ENCODE results near the gene OSBPL2. TPM values are rescaled to one million over a fixed set of nuclear protein-coding genes. Genes with fewer than 3 reads are reported as not detected.

Gene OSBPL2
- total and polyA plus RNA-seq, 4 experiments from 2014 or later, result 14.8 to 84.4 (median 49.1) TPM

DNA sequence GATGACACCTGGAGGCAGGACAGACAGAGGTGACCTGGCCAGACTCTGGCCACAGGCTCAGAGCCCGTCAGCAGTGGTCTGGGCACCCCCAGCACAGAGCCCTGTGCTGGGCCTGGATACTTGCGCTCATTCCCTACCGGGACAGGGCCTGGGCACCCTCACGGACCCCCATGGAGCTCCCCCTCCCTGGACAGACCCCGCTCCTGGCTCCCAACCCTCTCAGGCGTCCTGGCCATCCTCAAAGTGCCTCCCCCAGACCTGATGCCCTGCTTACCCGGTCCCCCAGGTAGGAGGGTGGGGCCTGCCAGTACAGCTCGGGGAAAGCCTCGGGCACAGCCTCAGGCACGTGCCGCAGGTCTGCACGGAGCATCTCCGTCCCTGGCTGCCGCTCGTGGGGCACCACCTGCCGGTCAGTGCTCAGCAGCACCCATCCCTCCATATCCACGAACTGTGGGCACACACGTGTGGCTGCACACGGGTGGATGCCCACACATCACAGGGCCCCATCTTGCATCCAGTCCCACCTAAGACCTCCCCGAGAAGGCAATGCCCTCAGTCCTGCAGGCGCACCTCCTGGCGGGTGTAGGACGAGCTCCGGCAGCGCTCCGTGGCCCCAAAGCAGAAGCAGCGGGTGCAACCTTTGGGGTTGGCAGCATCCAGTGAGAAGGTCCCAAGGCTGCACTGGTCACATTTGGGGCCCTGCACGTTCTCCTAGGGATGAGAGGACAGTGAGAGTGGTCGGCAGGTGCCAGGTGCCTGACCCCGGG is 88.8 kb downstream of the OSBPL2 start:
- peak in 1 of 5 donors; percentile 25 for DNase-seq
- Histone ChIP-seq H3K36me3 (ENCODE audit: insufficient read depth, low read length) (no peaks in the 10 kb centered on the region), H3K4me3 (ENCODE audit: low read length in 2 of 2) (no peak overlapping the region), H3K4me1 (ENCODE audit: insufficient read depth, low read length) (no peaks in the 10 kb centered on the region), H3K27me3 (ENCODE audit: insufficient read depth, low read length) (no peaks in the 10 kb centered on the region), H3K9me3 (ENCODE audit: control insufficient read depth in 1 of 2, low read length in 2 of 2) (no peaks in the 10 kb centered on the region), H3K27ac (ENCODE audit: low read depth, low read length) (no peak overlapping the region)
- Mint-ChIP-seq H3K36me3 (no peaks in the 10 kb centered on the region), H3K4me1 (peaks cover 0 to 2% (median 0%) of the 10 kb centered on the region in 4 donors), H3K27ac (no peak overlapping the region), H3K9me3 (peaks cover 0 to 2% (median 0%) of the 10 kb centered on the region in 8 donors), H3K4me3 (no peak overlapping the region), H3K27me3 (no peaks in the 10 kb centered on the region)
- ChIA-PET POLR2A (ENCODE audit: partially characterized antibody) (no interaction called here), CTCF (ENCODE audit: partially characterized antibody) (no interaction called here)
- intact Hi-C loops (cut with micrococcal nuclease), result no loop called here

DNA sequence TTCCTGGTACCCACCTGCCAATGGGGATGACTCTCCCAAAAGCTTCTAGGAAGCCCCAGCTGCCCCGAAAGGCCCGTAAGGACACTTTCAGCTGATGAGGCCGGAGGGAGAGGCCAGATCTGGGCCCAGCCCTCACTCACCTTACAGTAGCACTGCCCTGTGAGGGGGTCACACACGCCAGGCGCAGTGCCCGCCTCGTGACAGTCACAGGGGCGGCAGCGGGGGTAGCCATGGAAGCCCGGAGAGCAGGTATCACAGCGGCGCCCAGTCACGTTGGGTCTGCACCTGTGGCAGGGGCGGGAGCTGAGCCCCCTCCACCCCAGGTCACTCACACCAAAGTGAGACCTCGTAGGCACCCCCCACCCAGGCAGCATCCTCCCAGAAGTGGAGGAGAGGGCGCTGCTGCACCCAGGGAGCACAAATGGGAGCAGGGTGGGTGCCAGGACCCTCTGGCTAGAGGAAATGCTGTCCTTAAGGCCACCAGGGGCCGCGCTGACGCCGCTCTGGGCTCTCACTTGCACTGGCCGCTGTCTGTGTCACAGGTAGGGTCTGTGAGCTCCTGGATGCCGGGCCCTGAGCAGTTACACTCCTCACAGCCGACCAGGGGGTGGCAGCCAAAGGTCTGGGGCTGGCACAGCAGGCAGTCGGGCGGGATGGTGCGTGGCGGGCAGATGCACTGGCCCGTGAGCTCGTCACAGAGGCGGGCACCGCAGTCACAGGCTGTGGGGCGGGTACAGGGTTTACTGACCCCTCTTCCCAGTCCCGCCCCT is 89.6 kb downstream of the OSBPL2 start:
- Mint-ChIP-seq H3K4me3 (no peak overlapping the region), H3K36me3 (no peaks in the 10 kb centered on the region), H3K9me3 (peaks cover 0 to 2% (median 0%) of the 10 kb centered on the region in 8 donors), H3K27me3 (no peaks in the 10 kb centered on the region), H3K4me1 (peaks cover 0 to 2% (median 0%) of the 10 kb centered on the region in 4 donors), H3K27ac (no peak overlapping the region)
- Histone ChIP-seq H3K27me3 (ENCODE audit: insufficient read depth, low read length) (no peaks in the 10 kb centered on the region), H3K36me3 (ENCODE audit: insufficient read depth, low read length) (no peaks in the 10 kb centered on the region), H3K27ac (ENCODE audit: low read depth, low read length) (no peak overlapping the region), H3K4me3 (ENCODE audit: low read length in 2 of 2) (no peak overlapping the region), H3K4me1 (ENCODE audit: insufficient read depth, low read length) (no peaks in the 10 kb centered on the region), H3K9me3 (ENCODE audit: control insufficient read depth in 1 of 2, low read length in 2 of 2) (no peaks in the 10 kb centered on the region)
- intact Hi-C loops (cut with micrococcal nuclease), result no loop called here
- ChIA-PET CTCF (ENCODE audit: partially characterized antibody) (no interaction called here), POLR2A (ENCODE audit: partially characterized antibody) (no interaction called here)
- DNase-seq, result peak in 1 of 5 donors; percentile 36

DNA sequence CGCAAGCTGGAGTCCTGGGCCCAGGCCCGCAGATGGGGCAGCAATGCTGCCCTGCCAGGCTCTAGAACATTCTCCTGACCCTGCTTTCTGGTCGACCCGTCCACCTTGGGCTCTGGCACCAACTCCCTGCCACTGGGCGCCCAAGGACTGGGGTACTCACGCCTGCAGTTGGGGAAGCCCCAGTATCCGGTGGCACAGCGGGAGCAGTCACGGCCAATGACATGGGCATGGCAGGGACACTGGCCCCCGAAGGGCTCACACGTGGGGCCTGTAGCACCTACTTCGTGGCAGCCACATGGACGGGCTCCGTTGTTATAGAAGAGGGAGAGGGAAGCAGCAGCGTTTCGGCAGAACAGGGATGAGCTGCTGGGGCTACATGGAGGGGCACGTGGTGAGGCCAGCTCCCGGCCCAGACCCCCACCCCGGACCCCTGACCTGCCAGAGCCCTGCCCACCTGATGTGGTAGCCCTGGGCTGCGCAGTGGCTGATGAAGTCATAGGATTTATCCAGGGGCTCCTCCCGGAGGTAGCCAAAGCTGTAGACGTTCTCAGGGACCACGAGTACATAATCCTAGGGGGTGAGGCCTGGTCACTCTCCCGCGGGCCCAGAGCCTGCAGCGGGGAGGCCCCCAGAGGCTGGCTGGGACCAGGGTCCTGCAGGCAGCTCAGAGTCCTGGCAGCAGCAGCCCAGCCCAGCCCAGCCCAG is 90.5 kb downstream of the OSBPL2 start:
- Histone ChIP-seq H3K4me3 (ENCODE audit: low read length in 2 of 2) (no peak overlapping the region), H3K36me3 (ENCODE audit: insufficient read depth, low read length) (no peaks in the 10 kb centered on the region), H3K27ac (ENCODE audit: low read depth, low read length) (no peak overlapping the region), H3K4me1 (ENCODE audit: insufficient read depth, low read length) (no peaks in the 10 kb centered on the region), H3K27me3 (ENCODE audit: insufficient read depth, low read length) (no peaks in the 10 kb centered on the region), H3K9me3 (ENCODE audit: control insufficient read depth in 1 of 2, low read length in 2 of 2) (no peaks in the 10 kb centered on the region)
- POLR2A ChIA-PET (ENCODE audit: partially characterized antibody), result no interaction called here
- Mint-ChIP-seq H3K9me3 (peaks cover 0 to 2% (median 0%) of the 10 kb centered on the region in 8 donors), H3K27me3 (no peaks in the 10 kb centered on the region), H3K4me1 (peaks cover 0 to 2% (median 0%) of the 10 kb centered on the region in 4 donors), H3K27ac (no peak overlapping the region), H3K36me3 (no peaks in the 10 kb centered on the region), H3K4me3 (no peak overlapping the region)
- CTCF ChIA-PET (ENCODE audit: partially characterized antibody), result no interaction called here
- DNase-seq, result peak in 1 of 5 donors; percentile 14
- intact Hi-C loops (cut with micrococcal nuclease), result no loop called here

DNA sequence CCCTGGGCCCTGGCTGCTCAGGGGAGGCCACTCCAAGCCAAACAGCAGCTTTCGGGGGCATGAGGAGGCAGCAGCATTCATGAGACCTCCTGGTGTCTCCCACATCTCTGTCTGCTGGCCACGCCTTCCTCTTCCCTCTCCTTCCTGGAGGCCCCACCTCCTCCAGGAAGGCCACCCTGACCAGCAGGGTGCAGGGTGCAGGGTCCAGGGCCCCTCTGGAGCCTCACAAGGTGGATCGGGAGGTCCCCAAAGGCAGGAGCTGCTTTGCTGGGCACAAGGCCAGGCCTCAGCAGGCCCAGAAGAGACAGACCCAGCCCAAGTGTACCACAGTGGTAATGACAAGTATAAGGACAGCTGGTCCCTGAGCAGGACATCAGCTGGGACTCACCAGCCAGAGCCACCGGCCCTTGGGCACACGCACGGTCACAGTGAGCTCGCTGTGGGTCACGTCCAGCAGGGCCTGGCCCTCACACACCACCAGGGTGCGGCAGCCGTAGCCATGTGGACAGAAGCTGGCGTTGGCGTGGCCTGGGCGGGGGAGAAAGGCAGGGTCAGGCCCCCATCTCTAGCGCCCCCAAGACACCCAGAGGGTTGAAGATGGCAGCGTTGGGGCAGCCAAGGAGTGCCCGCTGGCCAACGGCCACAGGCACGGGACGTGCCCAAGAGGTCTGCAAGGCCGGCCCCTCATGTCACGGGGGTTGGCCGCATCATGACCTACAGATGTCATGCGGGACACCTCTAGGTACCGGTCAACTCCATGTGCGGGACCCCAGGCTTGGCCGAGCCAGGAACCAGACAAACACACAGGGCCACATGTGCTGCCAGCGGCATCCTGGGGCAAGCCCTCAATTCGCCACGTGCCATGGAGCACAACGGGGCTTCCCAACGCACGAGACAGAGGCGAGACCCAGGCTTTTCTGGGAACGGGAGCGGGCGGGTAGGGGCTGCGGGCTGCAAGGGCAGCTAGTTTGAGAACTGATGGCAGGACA is 91.4 kb downstream of the OSBPL2 start:
- ChIA-PET POLR2A (ENCODE audit: partially characterized antibody) (no interaction called here), CTCF (ENCODE audit: partially characterized antibody) (no interaction called here)
- H3K9me3 ChIP-seq (ENCODE audit: control insufficient read depth in 1 of 2, low read length in 2 of 2), result no peaks in the 10 kb centered on the region
- H3K4me1 ChIP-seq (ENCODE audit: insufficient read depth, low read length), result no peaks in the 10 kb centered on the region
- peak in 1 of 5 donors; percentile 26 for DNase-seq
- Mint-ChIP-seq H3K4me3 (no peak overlapping the region), H3K4me1 (peaks cover 0 to 2% (median 0%) of the 10 kb centered on the region in 4 donors), H3K27me3 (no peaks in the 10 kb centered on the region), H3K27ac (peak overlapping the region in 1 of 7 donors; percentile 53), H3K9me3 (peaks cover 0 to 2% (median 0%) of the 10 kb centered on the region in 8 donors), H3K36me3 (no peaks in the 10 kb centered on the region)
- no peak overlapping the region for H3K27ac ChIP-seq (ENCODE audit: low read depth, low read length)
- no peaks in the 10 kb centered on the region for H3K36me3 ChIP-seq (ENCODE audit: insufficient read depth, low read length)
- intact Hi-C loops (cut with micrococcal nuclease), result no loop called here
- H3K4me3 ChIP-seq (ENCODE audit: low read length in 2 of 2), result no peak overlapping the region
- H3K27me3 ChIP-seq (ENCODE audit: insufficient read depth, low read length), result no peaks in the 10 kb centered on the region

DNA sequence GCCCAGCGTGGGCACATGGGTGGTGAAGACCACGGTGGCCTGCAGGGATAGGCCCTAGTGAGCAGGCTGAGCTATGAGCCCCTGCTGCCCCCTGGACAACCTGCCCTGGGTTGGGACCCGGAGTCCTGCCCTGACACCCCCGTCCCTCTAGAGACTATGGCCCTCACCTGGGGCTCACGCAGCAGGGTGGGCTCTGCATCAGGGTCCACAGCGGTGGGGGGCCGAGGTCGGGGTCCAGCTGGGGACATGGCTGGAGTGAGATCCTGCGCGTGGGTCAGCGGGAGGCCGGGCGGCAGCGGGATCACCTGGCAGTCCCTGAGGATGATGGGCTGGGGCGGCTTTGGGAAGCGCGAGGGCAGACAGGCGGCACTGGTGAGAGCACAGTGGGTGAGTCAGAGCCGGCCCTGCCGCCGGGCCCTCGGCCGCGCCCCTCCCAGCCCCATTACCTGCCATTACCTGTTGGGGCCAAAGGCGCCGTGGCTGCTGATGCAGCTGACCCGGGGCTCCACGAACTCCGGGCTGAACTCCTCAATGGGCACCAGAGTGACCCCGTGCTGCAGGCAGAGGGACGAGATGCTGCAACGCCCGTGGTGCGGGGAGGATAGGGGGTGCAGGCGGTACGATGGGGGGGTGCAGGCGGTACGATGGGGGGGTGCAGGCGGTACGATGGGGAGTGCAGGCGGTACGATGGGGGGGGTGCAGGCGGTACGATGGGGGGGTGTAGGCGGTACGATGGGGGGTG is 92.4 kb downstream of the OSBPL2 start:
- Mint-ChIP-seq H3K4me3 (no peak overlapping the region), H3K4me1 (no peaks in the 10 kb centered on the region), H3K27me3 (no peaks in the 10 kb centered on the region), H3K9me3 (peaks cover 0 to 2% (median 0%) of the 10 kb centered on the region in 8 donors), H3K36me3 (no peaks in the 10 kb centered on the region), H3K27ac (no peak overlapping the region)
- Histone ChIP-seq H3K9me3 (ENCODE audit: control insufficient read depth in 1 of 2, low read length in 2 of 2) (no peaks in the 10 kb centered on the region), H3K4me1 (ENCODE audit: insufficient read depth, low read length) (no peaks in the 10 kb centered on the region), H3K27ac (ENCODE audit: low read depth, low read length) (no peak overlapping the region), H3K36me3 (ENCODE audit: insufficient read depth, low read length) (no peaks in the 10 kb centered on the region), H3K27me3 (ENCODE audit: insufficient read depth, low read length) (no peaks in the 10 kb centered on the region), H3K4me3 (ENCODE audit: low read length in 2 of 2) (no peak overlapping the region)
- peak in 1 of 5 donors; percentile 3 for DNase-seq
- ChIA-PET POLR2A (ENCODE audit: partially characterized antibody) (no interaction called here), CTCF (ENCODE audit: partially characterized antibody) (no interaction called here)
- intact Hi-C loops (cut with micrococcal nuclease), result no loop called here

DNA sequence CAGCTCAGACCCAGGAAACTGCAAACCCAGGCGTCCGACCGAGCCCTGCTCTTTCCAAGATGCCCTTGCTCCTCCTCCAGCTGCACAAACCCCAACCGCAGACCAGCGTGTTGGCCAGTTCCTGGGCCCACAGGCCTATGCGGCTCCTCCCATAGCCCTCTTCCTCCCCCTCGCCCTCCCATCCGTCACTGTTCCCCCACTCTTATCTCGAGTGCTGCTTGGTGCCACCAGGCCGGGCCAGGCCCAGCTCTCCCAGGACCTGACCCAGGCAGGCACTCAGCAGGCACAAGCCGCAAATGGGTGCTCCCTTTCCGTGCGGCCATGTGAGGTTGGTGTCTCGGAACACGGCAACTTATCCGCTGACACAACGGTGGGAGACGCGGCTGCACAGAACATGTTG is 93.0 kb downstream of the OSBPL2 start:
- intact Hi-C loops (cut with micrococcal nuclease), result no loop called here
- Mint-ChIP-seq H3K4me3 (no peak overlapping the region), H3K27ac (no peak overlapping the region), H3K9me3 (no peaks in the 10 kb centered on the region), H3K27me3 (no peaks in the 10 kb centered on the region), H3K36me3 (no peaks in the 10 kb centered on the region), H3K4me1 (no peaks in the 10 kb centered on the region)
- ChIA-PET POLR2A (ENCODE audit: partially characterized antibody) (no interaction called here), CTCF (ENCODE audit: partially characterized antibody) (no interaction called here)
- H3K4me1 ChIP-seq (ENCODE audit: insufficient read depth, low read length), result no peaks in the 10 kb centered on the region
- H3K4me3 ChIP-seq (ENCODE audit: low read length in 2 of 2), result no peak overlapping the region
- no peaks in the 10 kb centered on the region for H3K27me3 ChIP-seq (ENCODE audit: insufficient read depth, low read length)
- H3K36me3 ChIP-seq (ENCODE audit: insufficient read depth, low read length), result no peaks in the 10 kb centered on the region
- peak in 1 of 5 donors; percentile 9 for DNase-seq
- no peaks in the 10 kb centered on the region for H3K9me3 ChIP-seq (ENCODE audit: control insufficient read depth in 1 of 2, low read length in 2 of 2)
- H3K27ac ChIP-seq (ENCODE audit: low read depth, low read length), result no peak overlapping the region

Data from CD4-positive, alpha-beta memory T cell (primary cell).